CD4-positive, CD25-positive, alpha-beta regulatory T cell (primary cell): ENCODE results near the gene GPR137. TPM values are rescaled to one million over a fixed set of nuclear protein-coding genes. Genes with fewer than 3 reads are reported as not detected.

Source experiments
- polyA plus RNA-seq, 4 donors: library from polyadenylated mRNA; unstranded; fragments of 300-500 nt; fragmentation: Illumina TruSeq; gene quantifications; one replicate each; pipeline ENCODE4 v1.2.3, GENCODE V29; 2021
- total RNA-seq: library from RNA; stranded (reverse); gene quantifications from one replicate; pipeline ENCODE4 v1.2.3, GENCODE V29; 2022

Gene GPR137
- total and polyA plus RNA-seq, 5 donors from 2014 or later = 4.1 to 26.0 (median 6.5) TPM

Other genes starting within 250 kb of the GPR137 start
- not detected for gene FLRT1, start 249.9 kb upstream of the GPR137 start, total RNA-seq
- under 1 TPM in 1 of 4 donors, not detected in 3; 0.21 TPM for gene FLRT1, start 249.9 kb upstream of the GPR137 start, polyA plus RNA-seq
- gene MACROD1, start 119.7 kb upstream of the GPR137 start, total RNA-seq = 5.6 TPM
- 10 to 100 TPM in 1 of 4 donors, 1 to 10 TPM in 3; 5.3 to 12.7 (median 7.0) TPM for gene MACROD1, start 119.7 kb upstream of the GPR137 start, polyA plus RNA-seq
- gene STIP1, start 99.7 kb upstream of the GPR137 start, total RNA-seq = 57.8 TPM
- 10 to 100 TPM; 62.8 to 72.3 (median 64.8) TPM for gene STIP1, start 99.7 kb upstream of the GPR137 start, polyA plus RNA-seq
- gene FERMT3, start 79.1 kb upstream of the GPR137 start, total RNA-seq = 156 TPM
- 100 to 1,000 TPM; 151 to 183 (median 175) TPM for gene FERMT3, start 79.1 kb upstream of the GPR137 start, polyA plus RNA-seq
- gene TRPT1, start 59.7 kb upstream of the GPR137 start, total RNA-seq = 14.6 TPM
- gene TRPT1, start 59.7 kb upstream of the GPR137 start, polyA plus RNA-seq = 10 to 100 TPM; 33.2 to 37.0 (median 35.3) TPM
- 43.1 TPM for gene NUDT22, start 59.6 kb upstream of the GPR137 start, total RNA-seq
- 10 to 100 TPM; 35.8 to 46.9 (median 40.7) TPM for gene NUDT22, start 59.6 kb upstream of the GPR137 start, polyA plus RNA-seq
- 41.9 TPM for gene DNAJC4, start 55.3 kb upstream of the GPR137 start, total RNA-seq
- 10 to 100 TPM; 18.1 to 22.8 (median 20.4) TPM for gene DNAJC4, start 55.3 kb upstream of the GPR137 start, polyA plus RNA-seq
- gene VEGFB, start 51.3 kb upstream of the GPR137 start, total RNA-seq = 19.6 TPM
- 1 to 10 TPM; 6.5 to 8.6 (median 8.0) TPM for gene VEGFB, start 51.3 kb upstream of the GPR137 start, polyA plus RNA-seq
- 21.1 TPM for gene FKBP2, start 44.8 kb upstream of the GPR137 start, total RNA-seq
- gene FKBP2, start 44.8 kb upstream of the GPR137 start, polyA plus RNA-seq = 10 to 100 TPM; 36.8 to 47.8 (median 43.2) TPM
- gene PPP1R14B, start 38.9 kb upstream of the GPR137 start, total RNA-seq = 22.4 TPM
- gene PPP1R14B, start 38.9 kb upstream of the GPR137 start, polyA plus RNA-seq = 10 to 100 TPM; 23.0 to 37.6 (median 29.4) TPM
- 3.6 TPM for gene PLCB3, start 34.3 kb upstream of the GPR137 start, total RNA-seq
- gene PLCB3, start 34.3 kb upstream of the GPR137 start, polyA plus RNA-seq = under 1 TPM; 0.10 to 0.40 (median 0.25) TPM
- gene BAD, start 1.2 kb upstream of the GPR137 start, total RNA-seq = 25.7 TPM
- 10 to 100 TPM; 39.9 to 50.4 (median 46.3) TPM for gene BAD, start 1.2 kb upstream of the GPR137 start, polyA plus RNA-seq
- gene KCNK4, start 5.5 kb downstream of the GPR137 start, total RNA-seq = not detected
- gene KCNK4, start 5.5 kb downstream of the GPR137 start, polyA plus RNA-seq = not detected
- not detected for gene CATSPERZ, start 14.5 kb downstream of the GPR137 start, total RNA-seq
- gene CATSPERZ, start 14.5 kb downstream of the GPR137 start, polyA plus RNA-seq = not detected
- gene ESRRA, start 19.7 kb downstream of the GPR137 start, total RNA-seq = 28.6 TPM
- 1 to 10 TPM; 6.0 to 7.4 (median 6.4) TPM for gene ESRRA, start 19.7 kb downstream of the GPR137 start, polyA plus RNA-seq
- gene TRMT112, start 31.7 kb downstream of the GPR137 start, total RNA-seq = 95.6 TPM
- gene TRMT112, start 31.7 kb downstream of the GPR137 start, polyA plus RNA-seq = 100 to 1,000 TPM; 418 to 512 (median 480) TPM
- 40.1 TPM for gene PRDX5, start 32.3 kb downstream of the GPR137 start, total RNA-seq
- 100 to 1,000 TPM; 170 to 217 (median 187) TPM for gene PRDX5, start 32.3 kb downstream of the GPR137 start, polyA plus RNA-seq
- 144 TPM for gene CCDC88B, start 54.4 kb downstream of the GPR137 start, total RNA-seq
- gene CCDC88B, start 54.4 kb downstream of the GPR137 start, polyA plus RNA-seq = 10 to 100 TPM in 2 of 4 donors, 1 to 10 TPM in 2; 7.4 to 11.7 (median 9.7) TPM
- 32.7 TPM for gene RPS6KA4, start 73.3 kb downstream of the GPR137 start, total RNA-seq
- 10 to 100 TPM in 2 of 4 donors, 1 to 10 TPM in 2; 6.3 to 14.6 (median 11.1) TPM for gene RPS6KA4, start 73.3 kb downstream of the GPR137 start, polyA plus RNA-seq